ENCODE data around the gene RCAN3.
"Not testable (repeated sequence)": the region's sequence is repeated elsewhere in the genome, so short reads cannot be mapped to it uniquely, and the experiment has no call there.

RCAN3 gene

GRCh38 chr1:24514946-24515345, 12.3 kb downstream of the RCAN3 start:
- DNase-seq (ENCODE audit: low read depth): no peak

DNA sequence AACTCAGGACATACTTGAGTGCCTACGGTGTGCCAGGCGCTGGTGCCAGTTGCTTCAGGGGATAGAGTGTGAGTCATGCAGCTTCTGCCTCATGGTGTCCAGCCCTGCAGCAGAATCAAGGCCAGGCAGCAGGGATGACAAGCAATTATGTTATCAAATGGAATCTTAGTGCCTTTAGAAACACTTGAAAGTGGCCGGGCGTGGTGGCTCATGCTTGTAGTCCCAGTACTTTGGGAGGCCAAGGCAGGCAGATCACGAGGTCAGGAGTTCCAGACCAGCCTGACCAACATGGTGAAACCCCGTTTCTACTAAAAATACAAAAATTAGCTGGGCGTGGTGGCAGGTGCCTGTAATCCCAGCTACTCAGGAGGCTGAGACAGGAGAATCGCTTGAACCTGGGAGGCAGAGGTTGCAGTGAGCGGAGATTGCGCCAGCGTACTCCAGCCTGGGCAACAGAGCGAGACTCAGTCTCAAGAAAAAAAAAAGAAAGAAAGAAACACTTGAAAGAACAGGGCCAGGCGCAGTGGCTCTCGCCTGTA, 13.1 kb downstream of the RCAN3 start:
- not testable (repeated sequence) for DNase-seq (ENCODE audit: low read depth)

- DNase-seq (ENCODE audit: low read depth): no peak
These were observed 13.9 kb downstream of the RCAN3 start for GRCh38 chr1:24516506-24516905.

DNA sequence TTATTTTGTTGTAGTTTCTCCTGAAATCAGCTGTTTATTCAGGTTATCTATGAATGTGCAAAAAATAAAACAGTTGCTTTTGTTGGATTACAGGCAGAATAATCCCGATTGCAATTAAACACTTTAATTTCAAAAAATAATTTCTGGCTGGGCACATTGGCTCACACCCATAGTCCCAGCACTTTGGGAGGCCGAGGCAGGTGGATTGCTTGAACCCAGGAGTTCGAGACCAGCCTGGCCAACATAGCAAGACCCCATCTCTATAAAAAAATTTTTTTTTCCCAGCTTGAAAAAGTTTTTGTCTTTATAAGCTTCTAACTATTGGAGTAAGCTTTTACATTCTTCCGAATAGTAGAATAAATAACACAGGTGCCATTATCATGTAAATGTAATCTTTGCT, 15.3 kb downstream of the RCAN3 start:
- DNase-seq (ENCODE audit: low read depth): no peak

GRCh38 chr1:24520282-24520681, 17.6 kb downstream of the RCAN3 start:
- DNase-seq (ENCODE audit: low read depth): not testable (repeated sequence)

- DNase-seq (ENCODE audit: low read depth): no peak
These were observed 23.0 kb downstream of the RCAN3 start for GRCh38 chr1:24525606-24526005.

GRCh38 chr1:24526045-24526444, 23.4 kb downstream of the RCAN3 start:
- no peak for DNase-seq (ENCODE audit: low read depth)

DNA sequence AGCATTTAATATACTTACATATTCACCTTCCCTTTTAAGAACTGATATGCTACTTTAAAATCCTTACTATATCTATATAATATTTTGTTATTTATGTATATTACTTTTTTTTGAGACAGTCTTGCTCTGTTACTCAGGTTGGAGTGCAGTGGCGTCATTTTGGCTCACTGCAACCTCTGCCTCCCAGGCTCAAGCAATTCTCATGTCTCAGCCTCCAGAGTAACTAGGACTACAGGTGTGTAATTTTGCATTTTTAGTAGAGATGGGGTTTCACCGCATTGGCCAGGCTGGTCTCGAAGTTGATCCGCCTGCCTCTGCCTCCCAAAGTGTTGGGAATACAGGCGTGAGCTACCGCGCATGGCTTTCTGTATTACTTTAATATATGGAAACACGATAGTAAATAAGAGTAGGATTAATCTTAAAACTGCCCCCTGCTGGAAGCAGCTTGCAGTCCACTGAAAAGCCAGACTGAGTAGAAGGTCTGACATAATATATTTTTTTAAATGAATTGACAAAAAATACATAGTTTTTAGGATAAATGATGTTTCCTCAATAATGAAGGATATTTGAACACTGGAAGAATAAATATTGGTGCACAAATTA, 24.4 kb downstream of the RCAN3 start:
- no peak for DNase-seq (ENCODE audit: low read depth)

DNA sequence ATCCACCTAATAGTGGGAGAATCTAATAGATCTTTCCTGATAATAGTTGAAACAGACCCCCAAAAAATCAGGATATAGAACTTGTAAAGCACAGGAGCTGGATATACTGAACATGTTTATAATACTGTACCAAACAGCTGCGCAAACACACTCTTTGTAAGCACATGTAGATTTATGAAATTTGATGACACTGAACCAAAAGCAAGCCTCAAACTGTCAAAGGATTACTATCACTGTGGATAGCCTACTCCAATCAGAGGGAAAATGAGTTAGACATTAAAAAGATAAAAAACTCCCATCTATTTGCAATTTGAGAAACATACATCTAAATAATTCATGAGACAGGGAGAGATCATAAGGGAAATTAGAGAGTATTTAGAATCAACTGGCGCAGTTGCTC, 26.1 kb downstream of the RCAN3 start:
- no peak for DNase-seq (ENCODE audit: low read depth)

- DNase-seq (ENCODE audit: low read depth): not testable (repeated sequence)
These were observed 26.7 kb downstream of the RCAN3 start for GRCh38 chr1:24529292-24529691.

DNA sequence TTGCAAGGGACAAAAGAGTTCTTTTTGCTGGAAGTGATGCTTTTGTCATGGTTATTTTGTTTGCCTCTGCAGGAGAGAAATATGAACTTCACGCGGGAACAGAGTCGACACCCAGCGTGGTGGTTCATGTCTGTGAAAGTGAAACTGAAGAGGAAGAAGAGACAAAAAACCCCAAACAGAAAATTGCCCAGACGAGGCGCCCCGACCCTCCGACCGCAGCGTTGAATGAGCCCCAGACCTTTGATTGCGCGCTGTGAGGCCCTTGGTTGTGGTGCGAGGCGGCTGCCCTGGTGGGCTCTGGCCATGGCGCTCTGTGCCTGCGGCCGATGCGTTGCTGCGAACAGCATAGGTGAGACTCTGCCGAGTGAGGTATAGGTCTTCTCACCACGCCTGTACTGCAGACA, 32.4 kb downstream of the RCAN3 start:
- no peak for DNase-seq (ENCODE audit: low read depth)

DNA sequence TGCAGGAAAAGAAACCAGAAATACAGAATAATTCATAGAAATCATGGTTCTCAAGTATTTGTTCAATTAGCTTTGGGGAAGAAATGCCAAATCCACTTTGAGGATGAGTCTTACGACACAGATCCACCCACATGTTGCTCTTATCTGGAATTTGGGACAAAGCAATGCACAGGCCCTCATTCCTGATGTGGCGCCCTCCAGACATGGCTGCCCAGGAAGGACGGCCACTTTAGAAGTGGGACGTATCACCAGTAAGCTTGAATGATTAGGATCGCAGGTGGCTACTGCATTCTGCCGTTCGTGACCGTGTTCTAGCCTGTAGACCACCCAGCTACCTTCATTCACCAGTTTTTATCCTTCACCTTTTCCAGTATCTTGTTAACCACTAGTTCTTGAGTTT, 33.1 kb downstream of the RCAN3 start:
- DNase-seq (ENCODE audit: low read depth): no peak

DNA sequence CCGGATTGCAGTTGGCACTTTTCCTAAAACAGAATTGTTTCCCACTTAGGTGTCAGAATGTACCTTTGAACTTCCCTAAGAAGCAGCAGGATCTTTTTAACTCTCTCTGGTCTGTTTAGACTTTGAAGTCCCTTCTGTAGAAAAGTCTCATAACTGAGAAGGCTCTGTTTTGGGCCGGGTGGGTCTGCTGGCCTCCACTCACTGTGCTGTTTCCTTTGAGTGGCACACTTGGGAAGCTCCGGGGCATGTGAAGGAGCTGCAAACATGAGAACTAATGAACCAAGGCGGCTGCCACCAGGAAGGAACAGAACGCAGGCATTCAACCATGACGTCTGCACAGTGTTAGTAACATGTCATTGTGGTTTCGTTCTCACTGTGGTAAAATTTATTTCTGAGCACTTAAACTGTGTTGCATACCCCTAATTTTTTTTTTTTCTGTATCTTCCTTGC, 33.8 kb downstream of the RCAN3 start:
- DNase-seq (ENCODE audit: low read depth): no peak

- DNase-seq (ENCODE audit: low read depth): no peak
These were observed 37.6 kb downstream of the RCAN3 start for GRCh38 chr1:24540051-24540905.

DNA sequence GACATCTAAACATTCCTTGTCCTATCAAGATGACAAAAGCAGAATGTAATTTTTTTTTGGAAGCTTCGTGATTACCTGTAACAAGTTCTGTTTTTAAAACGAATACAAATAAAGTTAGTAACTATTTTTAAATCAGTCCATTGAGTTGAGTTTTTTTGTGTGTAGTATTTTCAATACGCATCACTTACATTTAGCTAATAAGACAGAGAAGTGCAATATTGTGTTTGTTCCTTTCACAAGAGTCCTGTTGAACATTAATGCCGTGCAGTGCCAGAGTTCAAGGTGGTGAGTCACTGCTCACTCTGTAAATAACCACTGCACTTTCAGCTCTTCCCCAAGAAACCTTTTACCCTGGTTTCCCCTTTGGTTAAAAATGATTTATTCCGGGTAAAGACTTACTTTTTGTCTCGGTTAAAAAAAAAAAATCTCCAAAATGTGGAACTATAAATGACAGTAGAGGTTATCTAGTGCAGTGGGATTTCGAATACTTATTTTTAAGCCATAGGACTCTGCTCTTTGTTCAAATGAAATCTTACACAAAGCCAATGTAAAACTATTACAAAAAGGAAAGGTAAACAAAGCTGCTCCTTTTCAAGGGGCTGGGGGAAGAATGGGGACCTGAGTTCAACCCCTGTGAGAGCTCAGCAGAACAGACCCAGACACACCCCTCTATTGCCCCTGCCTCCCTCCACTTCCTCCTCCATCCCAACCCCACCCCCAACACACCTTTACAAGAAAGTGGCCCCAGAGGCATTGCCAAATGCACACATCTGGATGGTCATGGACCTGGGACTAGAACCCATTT, 38.5 kb downstream of the RCAN3 start:
- DNase-seq (ENCODE audit: low read depth): no peak

GRCh38 chr1:24541711-24542346, 39.2 kb downstream of the RCAN3 start:
- DNase-seq (ENCODE audit: low read depth): no peak

- DNase-seq (ENCODE audit: low read depth): no peak
These were observed 41.6 kb downstream of the RCAN3 start for GRCh38 chr1:24544239-24544638.

GRCh38 chr1:24545662-24546061, 43.0 kb downstream of the RCAN3 start:
- DNase-seq (ENCODE audit: low read depth): no peak

- no peak for DNase-seq (ENCODE audit: low read depth)
These were observed 44.6 kb downstream of the RCAN3 start for GRCh38 chr1:24547195-24547594.

DNA sequence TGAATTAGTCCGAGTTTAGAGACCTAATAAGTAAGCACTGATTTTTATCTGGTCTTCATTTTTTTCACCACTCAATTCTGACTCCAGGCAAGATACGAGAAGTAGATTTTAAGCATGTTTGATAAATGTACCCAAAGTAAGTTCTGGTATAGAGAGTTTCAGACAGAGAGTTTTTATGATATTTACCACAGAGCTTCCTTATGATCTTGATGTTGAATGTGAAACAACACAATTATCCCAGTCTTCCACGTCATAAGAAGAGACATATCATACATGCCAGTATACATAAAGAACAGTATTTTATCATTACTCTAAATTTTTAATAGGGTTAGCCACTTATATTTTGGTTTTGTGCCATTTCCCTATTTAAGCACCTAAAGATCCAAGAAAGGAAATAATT, 45.4 kb downstream of the RCAN3 start:
- DNase-seq (ENCODE audit: low read depth): no peak

DNA sequence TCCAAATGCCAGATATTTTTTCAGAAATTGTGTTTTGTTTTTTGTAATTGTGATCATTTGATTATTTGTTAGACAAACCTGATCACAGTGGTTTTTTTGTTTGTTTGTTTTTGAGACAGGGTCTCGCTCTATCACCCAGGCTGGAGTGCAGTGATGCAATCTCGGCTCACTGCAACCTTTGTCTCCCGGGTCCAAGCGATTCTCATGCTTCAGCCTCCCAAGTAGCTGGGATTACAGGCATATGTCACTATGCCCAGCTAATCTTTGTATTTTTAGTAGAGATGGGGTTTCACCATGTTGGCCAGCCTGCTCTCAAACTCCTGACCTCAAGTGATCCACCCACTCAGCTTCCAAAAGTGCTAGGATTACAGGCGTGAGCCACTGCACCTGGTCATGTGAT, 46.6 kb downstream of the RCAN3 start:
- DNase-seq (ENCODE audit: low read depth): not testable (repeated sequence)

Measured in HS-27A (cell line).